ENCODE measurements around the gene PRR5.
"Not testable (repeated sequence)": the region's sequence is repeated elsewhere in the genome, so short reads cannot be mapped to it uniquely, and the experiment has no call there.

The PRR5 gene

GRCh38 chr22:44732661-44733060 lies 30.7 kb downstream of the PRR5 start:
- Histone ChIP-seq H3K4me2 (ENCODE audit: low read length) (no peak overlapping the region), H3K4me1 (ENCODE audit: control insufficient read depth, insufficient read depth, low read length) (peaks cover 14% of the 10 kb centered on the region), H3K9ac (ENCODE audit: low read depth, low read length) (no peak overlapping the region), H3K9me3 (replicated peaks; ENCODE audit: low read length) (no peaks in the 10 kb centered on the region), H3K36me3 (ENCODE audit: insufficient read depth, low read length) (no peaks in the 10 kb centered on the region), H3K27me3 (ENCODE audit: control insufficient read depth, insufficient read depth, low read length) (peaks cover 11% of the 10 kb centered on the region), H3K4me3 (ENCODE audit: low read length) (no peak overlapping the region)

DNA sequence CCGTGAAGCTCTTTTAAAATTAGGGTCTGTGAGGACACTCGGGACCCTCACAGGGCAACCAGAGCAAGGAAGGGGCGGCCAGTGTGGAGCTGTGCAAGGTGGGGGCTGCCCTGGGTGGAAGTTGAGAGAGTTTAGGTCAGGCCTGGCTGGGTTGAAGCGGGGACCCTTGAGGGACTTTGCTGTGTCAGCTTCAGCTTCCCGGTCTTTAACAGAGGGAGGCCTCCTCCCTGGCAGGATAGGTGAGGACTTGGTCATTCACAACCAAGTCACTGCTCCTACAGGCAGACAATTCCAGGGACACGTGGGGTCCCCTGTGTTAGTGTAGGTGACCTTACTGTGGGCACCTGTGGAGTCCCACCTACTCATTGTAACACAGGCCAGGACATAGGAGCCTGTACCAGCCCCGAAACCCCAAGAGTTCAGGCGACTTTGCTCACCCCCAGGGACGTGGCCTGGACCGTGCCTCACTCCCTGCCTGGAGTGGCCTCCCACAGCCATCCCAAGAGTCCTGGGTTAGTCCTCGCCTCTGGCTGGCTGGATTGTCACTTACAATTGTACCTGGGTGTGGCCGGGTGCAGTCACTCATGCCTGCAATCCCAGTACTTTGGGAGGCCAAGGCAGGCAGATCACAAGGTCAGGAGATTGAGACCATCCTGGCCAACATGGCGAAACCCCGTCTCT lies 31.6 kb downstream of the PRR5 start:
- H3K27me3 ChIP-seq (ENCODE audit: control insufficient read depth, insufficient read depth, low read length) = peaks cover 10% of the 10 kb centered on the region
- no peak overlapping the region for H3K4me3 ChIP-seq (ENCODE audit: low read length)
- no peak overlapping the region for H3K9ac ChIP-seq (ENCODE audit: low read depth, low read length)
- peaks cover 14% of the 10 kb centered on the region for H3K4me1 ChIP-seq (ENCODE audit: control insufficient read depth, insufficient read depth, low read length)
- no peak overlapping the region for H3K4me2 ChIP-seq (ENCODE audit: low read length)
- H3K9me3 ChIP-seq (replicated peaks; ENCODE audit: low read length) = no peaks in the 10 kb centered on the region
- no peaks in the 10 kb centered on the region for H3K36me3 ChIP-seq (ENCODE audit: insufficient read depth, low read length)

DNA sequence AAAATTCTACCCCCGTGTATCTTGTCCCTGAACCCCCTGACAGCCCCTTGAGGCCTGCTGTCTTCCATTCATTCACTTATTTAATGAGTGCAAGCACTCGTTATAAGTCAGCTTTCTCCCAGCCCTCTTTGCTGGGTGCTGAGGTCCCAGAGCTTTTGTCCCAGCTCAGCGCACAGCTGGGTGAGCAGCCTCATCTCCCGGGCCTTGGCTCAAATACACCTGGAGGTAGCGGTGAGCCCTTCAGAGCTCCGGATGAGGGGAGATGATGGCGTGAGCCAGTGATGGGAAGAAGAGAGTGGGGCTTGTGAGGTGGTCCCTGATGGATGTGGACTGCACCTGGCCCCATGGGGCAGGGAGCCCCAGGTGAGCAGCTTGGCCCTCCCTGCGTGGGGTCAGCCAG lies 32.3 kb downstream of the PRR5 start:
- H3K9ac ChIP-seq (ENCODE audit: low read depth, low read length) = no peak overlapping the region
- H3K4me1 ChIP-seq (ENCODE audit: control insufficient read depth, insufficient read depth, low read length) = peaks cover 9% of the 10 kb centered on the region
- H3K36me3 ChIP-seq (ENCODE audit: insufficient read depth, low read length) = no peaks in the 10 kb centered on the region
- peaks cover 11% of the 10 kb centered on the region for H3K27me3 ChIP-seq (ENCODE audit: control insufficient read depth, insufficient read depth, low read length)
- no peak overlapping the region for H3K4me2 ChIP-seq (ENCODE audit: low read length)
- no peaks in the 10 kb centered on the region for H3K9me3 ChIP-seq (replicated peaks; ENCODE audit: low read length)
- no peak overlapping the region for H3K4me3 ChIP-seq (ENCODE audit: low read length)

- Histone ChIP-seq H3K4me3 (ENCODE audit: low read length) (no peak overlapping the region), H3K36me3 (ENCODE audit: insufficient read depth, low read length) (no peaks in the 10 kb centered on the region), H3K27me3 (ENCODE audit: control insufficient read depth, insufficient read depth, low read length) (peaks cover 11% of the 10 kb centered on the region), H3K9me3 (replicated peaks; ENCODE audit: low read length) (no peaks in the 10 kb centered on the region), H3K4me2 (ENCODE audit: low read length) (no peak overlapping the region), H3K4me1 (ENCODE audit: control insufficient read depth, insufficient read depth, low read length) (peaks cover 2% of the 10 kb centered on the region), H3K9ac (ENCODE audit: low read depth, low read length) (no peak overlapping the region)
Observed at GRCh38 chr22:44734801-44735517, 33.0 kb downstream of the PRR5 start.

GRCh38 chr22:44735518-44736428 lies 33.8 kb downstream of the PRR5 start:
- H3K36me3 ChIP-seq (ENCODE audit: insufficient read depth, low read length) = no peaks in the 10 kb centered on the region
- H3K4me3 ChIP-seq (ENCODE audit: low read length) = no peak overlapping the region
- H3K27me3 ChIP-seq (ENCODE audit: control insufficient read depth, insufficient read depth, low read length) = peaks cover 11% of the 10 kb centered on the region
- H3K9ac ChIP-seq (ENCODE audit: low read depth, low read length) = no peak overlapping the region
- no peaks in the 10 kb centered on the region for H3K4me1 ChIP-seq (ENCODE audit: control insufficient read depth, insufficient read depth, low read length)
- no peak overlapping the region for H3K4me2 ChIP-seq (ENCODE audit: low read length)
- H3K9me3 ChIP-seq (replicated peaks; ENCODE audit: low read length) = no peaks in the 10 kb centered on the region

DNA sequence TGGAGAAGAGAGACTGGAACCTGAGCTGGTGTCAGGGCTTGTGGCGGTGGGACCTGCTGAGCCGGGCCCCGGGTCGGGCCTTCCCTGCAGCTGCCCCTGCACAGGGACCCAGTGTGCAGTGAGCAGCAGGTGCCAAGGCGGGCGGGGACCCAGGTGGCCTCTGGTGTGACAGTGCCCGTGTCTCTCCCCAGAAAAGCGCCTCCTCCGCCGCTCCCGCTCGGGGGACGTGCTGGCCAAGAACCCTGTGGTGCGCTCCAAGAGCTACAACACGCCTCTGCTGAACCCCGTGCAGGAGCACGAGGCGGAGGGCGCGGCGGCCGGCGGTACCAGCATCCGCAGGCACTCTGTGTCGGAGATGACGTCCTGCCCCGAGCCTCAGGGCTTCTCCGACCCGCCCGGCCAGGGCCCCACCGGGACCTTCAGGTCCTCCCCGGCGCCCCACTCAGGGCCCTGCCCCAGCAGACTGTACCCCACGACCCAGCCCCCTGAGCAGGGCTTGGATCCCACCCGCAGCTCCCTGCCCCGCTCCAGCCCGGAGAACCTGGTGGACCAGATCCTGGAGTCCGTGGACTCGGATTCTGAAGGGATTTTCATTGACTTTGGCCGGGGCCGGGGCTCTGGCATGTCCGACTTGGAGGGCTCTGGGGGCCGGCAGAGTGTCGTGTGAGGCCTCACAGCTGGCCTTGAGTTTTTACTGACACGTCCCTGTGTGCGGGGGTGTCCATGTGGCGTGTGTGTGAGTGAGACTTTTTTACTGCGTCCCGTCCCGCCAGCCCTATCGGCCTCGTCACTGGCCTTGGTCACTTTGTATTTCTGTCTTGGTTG lies 34.8 kb downstream of the PRR5 start:
- no peaks in the 10 kb centered on the region for H3K9me3 ChIP-seq (replicated peaks; ENCODE audit: low read length)
- no peak overlapping the region for H3K4me2 ChIP-seq (ENCODE audit: low read length)
- no peak overlapping the region for H3K4me3 ChIP-seq (ENCODE audit: low read length)
- H3K4me1 ChIP-seq (ENCODE audit: control insufficient read depth, insufficient read depth, low read length) = no peaks in the 10 kb centered on the region
- no peak overlapping the region for H3K9ac ChIP-seq (ENCODE audit: low read depth, low read length)
- H3K36me3 ChIP-seq (ENCODE audit: insufficient read depth, low read length) = no peaks in the 10 kb centered on the region
- peaks cover 11% of the 10 kb centered on the region for H3K27me3 ChIP-seq (ENCODE audit: control insufficient read depth, insufficient read depth, low read length)

DNA sequence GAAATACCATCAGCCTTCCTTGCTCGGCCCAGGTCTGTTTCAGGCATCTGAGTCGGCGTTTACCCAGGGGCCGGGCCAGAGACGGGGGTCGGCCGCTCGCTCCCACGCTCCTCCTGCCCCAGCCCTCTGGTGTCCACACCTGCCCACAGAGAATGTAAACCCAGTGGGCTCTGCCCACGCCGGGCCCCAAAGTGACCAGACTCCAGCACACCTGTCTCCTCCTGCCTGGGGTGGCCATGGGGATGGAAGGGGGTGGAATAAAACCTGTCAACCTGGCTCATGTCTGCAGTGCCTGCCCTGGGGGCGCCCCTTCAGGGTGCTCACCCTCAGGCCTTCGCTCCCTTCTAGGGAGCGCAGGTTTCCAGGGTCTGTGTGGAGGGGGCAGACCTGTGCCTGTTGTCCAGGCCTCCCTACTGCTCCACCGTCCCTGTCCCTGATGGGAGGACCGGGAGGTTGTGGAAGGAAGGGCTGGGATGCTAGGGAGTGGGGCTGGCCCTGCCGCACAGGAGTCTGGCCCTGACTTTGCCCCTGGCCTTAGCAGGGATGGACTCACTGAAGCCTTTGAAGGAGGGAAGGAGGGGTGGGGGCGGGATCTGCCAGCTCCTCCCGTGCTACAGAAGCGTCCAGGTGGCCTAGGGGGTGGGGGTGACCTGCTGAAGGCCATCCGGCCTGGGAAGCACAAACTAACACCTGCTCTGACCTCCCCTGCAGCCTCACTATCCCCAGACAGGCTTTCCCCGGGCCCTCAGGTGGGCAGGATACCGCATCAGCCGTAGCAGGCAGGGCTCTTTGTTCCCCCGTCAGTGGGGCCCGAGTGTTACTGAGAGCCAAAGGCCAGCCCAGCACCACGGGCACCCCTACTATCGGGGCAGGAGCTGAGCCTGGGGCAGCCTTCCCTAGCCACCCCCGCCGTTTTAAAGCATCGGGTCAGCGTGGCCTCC lies 35.7 kb downstream of the PRR5 start:
- Histone ChIP-seq H3K4me3 (ENCODE audit: low read length) (no peak overlapping the region), H3K36me3 (ENCODE audit: insufficient read depth, low read length) (no peaks in the 10 kb centered on the region), H3K4me1 (ENCODE audit: control insufficient read depth, insufficient read depth, low read length) (no peaks in the 10 kb centered on the region), H3K27me3 (ENCODE audit: control insufficient read depth, insufficient read depth, low read length) (peaks cover 11% of the 10 kb centered on the region), H3K9ac (ENCODE audit: low read depth, low read length) (no peak overlapping the region), H3K4me2 (ENCODE audit: low read length) (no peak overlapping the region), H3K9me3 (replicated peaks; ENCODE audit: low read length) (no peaks in the 10 kb centered on the region)

GRCh38 chr22:44738347-44738715 lies 36.3 kb downstream of the PRR5 start:
- no peak overlapping the region for H3K4me3 ChIP-seq (ENCODE audit: low read length)
- peaks cover 14% of the 10 kb centered on the region for H3K27me3 ChIP-seq (ENCODE audit: control insufficient read depth, insufficient read depth, low read length)
- no peaks in the 10 kb centered on the region for H3K4me1 ChIP-seq (ENCODE audit: control insufficient read depth, insufficient read depth, low read length)
- no peak overlapping the region for H3K9ac ChIP-seq (ENCODE audit: low read depth, low read length)
- H3K9me3 ChIP-seq (replicated peaks; ENCODE audit: low read length) = no peaks in the 10 kb centered on the region
- H3K4me2 ChIP-seq (ENCODE audit: low read length) = no peak overlapping the region
- no peaks in the 10 kb centered on the region for H3K36me3 ChIP-seq (ENCODE audit: insufficient read depth, low read length)

DNA sequence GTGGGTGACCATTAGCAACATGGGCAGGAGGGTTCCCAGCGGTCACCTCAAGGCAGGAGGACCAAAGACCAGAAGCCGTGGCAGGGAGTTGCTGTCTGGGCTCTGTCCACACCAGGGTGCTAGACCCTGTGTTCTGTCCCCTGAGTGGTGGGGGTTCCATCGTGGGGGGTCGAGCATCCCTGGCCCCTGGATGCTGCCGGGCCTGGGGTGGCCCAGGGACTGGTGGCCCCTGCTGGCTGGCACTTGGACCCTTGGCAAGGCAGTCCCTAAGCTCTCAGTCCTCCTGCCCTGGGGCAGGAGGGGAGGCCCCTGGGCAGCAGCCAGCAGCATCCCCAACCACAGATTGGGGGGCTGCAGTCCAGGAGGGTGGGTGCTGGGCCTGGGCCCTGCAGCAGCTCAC lies 37.0 kb downstream of the PRR5 start:
- Histone ChIP-seq H3K27me3 (ENCODE audit: control insufficient read depth, insufficient read depth, low read length) (peaks cover 21% of the 10 kb centered on the region), H3K4me3 (ENCODE audit: low read length) (no peak overlapping the region), H3K4me2 (ENCODE audit: low read length) (no peak overlapping the region), H3K36me3 (ENCODE audit: insufficient read depth, low read length) (no peaks in the 10 kb centered on the region), H3K9me3 (replicated peaks; ENCODE audit: low read length) (no peaks in the 10 kb centered on the region), H3K4me1 (ENCODE audit: control insufficient read depth, insufficient read depth, low read length) (no peaks in the 10 kb centered on the region), H3K9ac (ENCODE audit: low read depth, low read length) (no peak overlapping the region)

- not testable (repeated sequence) for H3K9ac ChIP-seq (ENCODE audit: low read depth, low read length); H3K4me2 ChIP-seq (ENCODE audit: low read length); H3K36me3 ChIP-seq (ENCODE audit: insufficient read depth, low read length); H3K4me1 ChIP-seq (ENCODE audit: control insufficient read depth, insufficient read depth, low read length); H3K4me3 ChIP-seq (ENCODE audit: low read length); H3K9me3 ChIP-seq (replicated peaks; ENCODE audit: low read length)
- H3K27me3 ChIP-seq (ENCODE audit: control insufficient read depth, insufficient read depth, low read length) = peaks cover 22% of the 10 kb centered on the region
Observed at GRCh38 chr22:44739666-44740065, 37.7 kb downstream of the PRR5 start.

All from skeletal muscle satellite cell (primary cell).